Liver (tissue), 9 donors: Measurements from ENCODE around the gene CDPF1. TPM values are rescaled to one million over a fixed set of nuclear protein-coding genes. Genes with fewer than 3 reads are reported as not detected.

Experiments
- DNase-seq: peaks from one replicate; pipeline ENCODE4 v3.0.0-alpha.2; 2017; ENCODE audit warnings: low spot score
- H3K27ac ChIP-seq, 2 donors: one replicate each; pipeline ENCODE4 v1.7.0; 2013; ENCODE audit warnings: inconsistent platforms in 2 of 2, low read length in 2 of 2, control low read depth in 1 of 2, low read depth in 1 of 2, mild to moderate bottlenecking in 1 of 2
- H3K27me3 ChIP-seq, 4 donors: one replicate each; pipeline versions ENCODE4 v1.6.1 to v1.7.0; 2013; ENCODE audit warnings: low read length in 3 of 4, inconsistent platforms in 1 of 4, mild to moderate bottlenecking in 1 of 4, moderate library complexity in 1 of 4; ENCODE audit not compliant: control insufficient read depth in 4 of 4, insufficient read depth in 4 of 4
- H3K36me3 ChIP-seq, 4 donors: one replicate each; pipeline versions ENCODE4 v1.6.1 to v1.7.0; 2013; ENCODE audit warnings: low read length in 3 of 4, mild to moderate bottlenecking in 3 of 4, low read depth in 1 of 4, moderate library complexity in 1 of 4; ENCODE audit not compliant: control insufficient read depth in 4 of 4, insufficient read depth in 3 of 4
- H3K4me1 ChIP-seq, 4 donors: one replicate each; pipeline versions ENCODE4 v1.6.1 to v1.7.0; 2013; ENCODE audit warnings: low read length in 3 of 4, mild to moderate bottlenecking in 3 of 4, moderate library complexity in 1 of 4; ENCODE audit not compliant: control insufficient read depth in 4 of 4, insufficient read depth in 4 of 4
- H3K4me3 ChIP-seq, 3 donors: one replicate each; pipeline versions ENCODE4 v1.6.1 to v1.7.0; 2013; ENCODE audit warnings: low read length in 3 of 3, control low read depth in 1 of 3, low read depth in 1 of 3, mild to moderate bottlenecking in 1 of 3
- H3K9ac ChIP-seq, 2 donors: one replicate each; pipeline ENCODE4 v1.7.0; 2013; ENCODE audit warnings: low read length in 2 of 2, mild to moderate bottlenecking in 2 of 2, moderate library complexity in 2 of 2, control low read depth in 1 of 2, low read depth in 1 of 2
- H3K9me3 ChIP-seq, 4 donors: one replicate each; pipeline versions ENCODE4 v1.6.1 to v1.7.0; 2013; ENCODE audit warnings: low read length in 3 of 4; ENCODE audit not compliant: control insufficient read depth in 4 of 4
- EGR1 ChIP-seq, 2 donors: IDR thresholded peaks; 2 replicates each; pipeline ENCODE4 v1.6.1; 2016 to 2018; ENCODE audit warnings: antibody characterized with exemption in 2 of 2, low read depth in 2 of 2
- FOXA1 ChIP-seq: IDR thresholded peaks from 2 replicates; pipeline ENCODE4 v1.6.1; 2016; ENCODE audit warnings: antibody characterized with exemption
- FOXA2 ChIP-seq: IDR thresholded peaks from 2 replicates; pipeline ENCODE4 v1.6.1; 2016; ENCODE audit warnings: antibody characterized with exemption
- GABPA ChIP-seq, 2 donors: IDR thresholded peaks in 1 of 2; conservative IDR thresholded peaks in 1 of 2; 2 replicates each; pipeline ENCODE4 v1.6.1; 2016; ENCODE audit warnings: antibody characterized with exemption in 2 of 2, mild to moderate bottlenecking in 1 of 2, moderate library complexity in 1 of 2
- HNF4A ChIP-seq, 2 donors: conservative IDR thresholded peaks; 2 replicates each; pipeline ENCODE4 v1.6.1; 2016; ENCODE audit warnings: antibody characterized with exemption in 2 of 2, mild to moderate bottlenecking in 2 of 2
- HNF4G ChIP-seq: IDR thresholded peaks from 2 replicates; pipeline ENCODE4 v1.6.1; 2016; ENCODE audit warnings: antibody characterized with exemption
- JUND ChIP-seq, 2 donors: IDR thresholded peaks; 2 replicates each; pipeline ENCODE4 v1.6.1; 2016; ENCODE audit warnings: antibody characterized with exemption in 2 of 2
- NR2F2 ChIP-seq: IDR thresholded peaks from 2 replicates; pipeline ENCODE4 v1.6.1; 2016; ENCODE audit warnings: antibody characterized with exemption
- RXRA ChIP-seq, 2 donors: IDR thresholded peaks; 2 replicates each; pipeline ENCODE4 v1.6.1; 2017 to 2018; ENCODE audit warnings: antibody characterized with exemption in 2 of 2, mild to moderate bottlenecking in 1 of 2
- SP1 ChIP-seq: IDR thresholded peaks from 2 replicates; pipeline ENCODE4 v1.6.1; 2018; ENCODE audit warnings: antibody characterized with exemption, mild to moderate bottlenecking
- TAF1 ChIP-seq: conservative IDR thresholded peaks from 2 replicates; pipeline ENCODE4 v1.6.1; 2016; ENCODE audit warnings: antibody characterized with exemption, mild to moderate bottlenecking
- WGBS: extraction: QIAGEN DNeasy Blood & Tissue Kit; methylation state at CpG from one replicate; pipeline ENCODE4 v1.1.7; 2013; 5-methylcytosine and 5-hydroxymethylcytosine counted together
- polyA plus RNA-seq, 2 donors: library from polyadenylated mRNA; stranded (reverse) in 1 of 2; unstranded in 1 of 2; fragments of 200-250 nt in 1 of 2; fragments of >200 nt in 1 of 2; fragmentation: Nextera tagmentation in 1 of 2; extraction: Ambion mirVana in 1 of 2; gene quantifications; one replicate each; pipeline versions ENCODE4 v1.2.1 to v1.2.3, GENCODE V29; 2013 to 2015
- total RNA-seq, 2 donors: library from RNA; depleted of rRNA; stranded (reverse); fragments of >200 nt; gene quantifications; one replicate each; pipeline ENCODE4 v1.2.3, GENCODE V29; 2014
- TF ChIP-seq, protein P1 (sequence below): fragments of 150-350 bp; IDR thresholded peaks from 2 replicates; pipeline ENCODE4 v1.5.1; 2017; ENCODE audit warnings: improper control_type of control experiment, low read depth, low read length; ENCODE audit not compliant: missing input control
- TF ChIP-seq, protein P2 (sequence below): IDR thresholded peaks from 2 replicates; pipeline ENCODE4 v1.6.1; 2016; ENCODE audit warnings: antibody characterized with exemption
- TF ChIP-seq, protein P3 (sequence below): IDR thresholded peaks from 2 replicates; pipeline ENCODE4 v1.6.1; 2016; ENCODE audit warnings: antibody characterized with exemption
- TF ChIP-seq, protein P4 (sequence below): IDR thresholded peaks from 2 replicates; pipeline ENCODE4 v1.6.1; 2016; ENCODE audit warnings: antibody characterized with exemption, mild to moderate bottlenecking
- TF ChIP-seq, protein P5 (sequence below): IDR thresholded peaks from 2 replicates; pipeline ENCODE4 v1.6.1; 2016; ENCODE audit warnings: antibody characterized with exemption
- donor health status: healthy.
- donor health status: healthy.
- donor health status: healthy.
- donor health status: healthy.
- donor health status: healthy.

Gene CDPF1
- total and polyA plus RNA-seq, 4 donors, result 3.9 to 6.6 (median 5.3) TPM

DNA sequence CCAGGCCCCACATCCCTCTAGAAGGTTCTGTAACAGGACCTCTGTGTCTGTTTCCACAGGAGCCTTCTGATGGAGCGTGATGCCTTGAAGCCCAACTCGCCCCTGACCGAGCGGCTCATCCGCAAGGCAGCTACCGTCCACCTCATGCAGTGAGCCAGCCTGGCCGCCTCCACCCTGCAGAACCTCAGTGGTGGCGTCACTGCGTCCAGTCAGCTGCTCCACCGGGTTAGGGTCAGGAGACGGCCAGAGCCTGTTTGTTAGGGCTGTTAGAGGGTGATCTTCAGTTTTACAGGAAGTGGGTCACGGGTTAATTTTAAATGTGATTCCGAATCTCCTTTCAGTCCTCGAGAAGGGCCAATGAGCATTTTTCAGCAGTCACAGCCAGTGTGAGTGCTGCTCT lies 42.6 kb upstream of the CDPF1 start:
- DNase-seq, result no peak
- peaks cover 19 to 55% (median 39%) of the 10 kb centered on the region in 4 donors for H3K36me3 ChIP-seq
- TF ChIP-seq JUND (IDR thresholded peaks at IDR 0.05) (no peak), SP1 (no peak), GABPA (IDR thresholded peaks at IDR 0.05 in 1 of 2, conservative IDR thresholded peaks at IDR 0.05 in 1 of 2) (no peak), RXRA (IDR thresholded peaks at IDR 0.05) (no peak), FOXA2 (no peak), HNF4G (no peak), TAF1 (no peak), HNF4A (conservative IDR thresholded peaks at IDR 0.05) (no peak), FOXA1 (no peak), NR2F2 (no peak), EGR1 (IDR thresholded peaks at IDR 0.05; ENCODE audit: low read depth in 2 of 2) (no peak)
- TF ChIP-seq, protein P1, sequence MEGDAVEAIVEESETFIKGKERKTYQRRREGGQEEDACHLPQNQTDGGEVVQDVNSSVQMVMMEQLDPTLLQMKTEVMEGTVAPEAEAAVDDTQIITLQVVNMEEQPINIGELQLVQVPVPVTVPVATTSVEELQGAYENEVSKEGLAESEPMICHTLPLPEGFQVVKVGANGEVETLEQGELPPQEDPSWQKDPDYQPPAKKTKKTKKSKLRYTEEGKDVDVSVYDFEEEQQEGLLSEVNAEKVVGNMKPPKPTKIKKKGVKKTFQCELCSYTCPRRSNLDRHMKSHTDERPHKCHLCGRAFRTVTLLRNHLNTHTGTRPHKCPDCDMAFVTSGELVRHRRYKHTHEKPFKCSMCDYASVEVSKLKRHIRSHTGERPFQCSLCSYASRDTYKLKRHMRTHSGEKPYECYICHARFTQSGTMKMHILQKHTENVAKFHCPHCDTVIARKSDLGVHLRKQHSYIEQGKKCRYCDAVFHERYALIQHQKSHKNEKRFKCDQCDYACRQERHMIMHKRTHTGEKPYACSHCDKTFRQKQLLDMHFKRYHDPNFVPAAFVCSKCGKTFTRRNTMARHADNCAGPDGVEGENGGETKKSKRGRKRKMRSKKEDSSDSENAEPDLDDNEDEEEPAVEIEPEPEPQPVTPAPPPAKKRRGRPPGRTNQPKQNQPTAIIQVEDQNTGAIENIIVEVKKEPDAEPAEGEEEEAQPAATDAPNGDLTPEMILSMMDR, result no peak
- TF ChIP-seq, protein P2, sequence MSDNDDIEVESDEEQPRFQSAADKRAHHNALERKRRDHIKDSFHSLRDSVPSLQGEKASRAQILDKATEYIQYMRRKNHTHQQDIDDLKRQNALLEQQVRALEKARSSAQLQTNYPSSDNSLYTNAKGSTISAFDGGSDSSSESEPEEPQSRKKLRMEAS, result no peak
- TF ChIP-seq, protein P3, sequence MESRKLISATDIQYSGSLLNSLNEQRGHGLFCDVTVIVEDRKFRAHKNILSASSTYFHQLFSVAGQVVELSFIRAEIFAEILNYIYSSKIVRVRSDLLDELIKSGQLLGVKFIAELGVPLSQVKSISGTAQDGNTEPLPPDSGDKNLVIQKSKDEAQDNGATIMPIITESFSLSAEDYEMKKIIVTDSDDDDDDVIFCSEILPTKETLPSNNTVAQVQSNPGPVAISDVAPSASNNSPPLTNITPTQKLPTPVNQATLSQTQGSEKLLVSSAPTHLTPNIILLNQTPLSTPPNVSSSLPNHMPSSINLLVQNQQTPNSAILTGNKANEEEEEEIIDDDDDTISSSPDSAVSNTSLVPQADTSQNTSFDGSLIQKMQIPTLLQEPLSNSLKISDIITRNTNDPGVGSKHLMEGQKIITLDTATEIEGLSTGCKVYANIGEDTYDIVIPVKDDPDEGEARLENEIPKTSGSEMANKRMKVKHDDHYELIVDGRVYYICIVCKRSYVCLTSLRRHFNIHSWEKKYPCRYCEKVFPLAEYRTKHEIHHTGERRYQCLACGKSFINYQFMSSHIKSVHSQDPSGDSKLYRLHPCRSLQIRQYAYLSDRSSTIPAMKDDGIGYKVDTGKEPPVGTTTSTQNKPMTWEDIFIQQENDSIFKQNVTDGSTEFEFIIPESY, result no peak
- TF ChIP-seq, protein P4, sequence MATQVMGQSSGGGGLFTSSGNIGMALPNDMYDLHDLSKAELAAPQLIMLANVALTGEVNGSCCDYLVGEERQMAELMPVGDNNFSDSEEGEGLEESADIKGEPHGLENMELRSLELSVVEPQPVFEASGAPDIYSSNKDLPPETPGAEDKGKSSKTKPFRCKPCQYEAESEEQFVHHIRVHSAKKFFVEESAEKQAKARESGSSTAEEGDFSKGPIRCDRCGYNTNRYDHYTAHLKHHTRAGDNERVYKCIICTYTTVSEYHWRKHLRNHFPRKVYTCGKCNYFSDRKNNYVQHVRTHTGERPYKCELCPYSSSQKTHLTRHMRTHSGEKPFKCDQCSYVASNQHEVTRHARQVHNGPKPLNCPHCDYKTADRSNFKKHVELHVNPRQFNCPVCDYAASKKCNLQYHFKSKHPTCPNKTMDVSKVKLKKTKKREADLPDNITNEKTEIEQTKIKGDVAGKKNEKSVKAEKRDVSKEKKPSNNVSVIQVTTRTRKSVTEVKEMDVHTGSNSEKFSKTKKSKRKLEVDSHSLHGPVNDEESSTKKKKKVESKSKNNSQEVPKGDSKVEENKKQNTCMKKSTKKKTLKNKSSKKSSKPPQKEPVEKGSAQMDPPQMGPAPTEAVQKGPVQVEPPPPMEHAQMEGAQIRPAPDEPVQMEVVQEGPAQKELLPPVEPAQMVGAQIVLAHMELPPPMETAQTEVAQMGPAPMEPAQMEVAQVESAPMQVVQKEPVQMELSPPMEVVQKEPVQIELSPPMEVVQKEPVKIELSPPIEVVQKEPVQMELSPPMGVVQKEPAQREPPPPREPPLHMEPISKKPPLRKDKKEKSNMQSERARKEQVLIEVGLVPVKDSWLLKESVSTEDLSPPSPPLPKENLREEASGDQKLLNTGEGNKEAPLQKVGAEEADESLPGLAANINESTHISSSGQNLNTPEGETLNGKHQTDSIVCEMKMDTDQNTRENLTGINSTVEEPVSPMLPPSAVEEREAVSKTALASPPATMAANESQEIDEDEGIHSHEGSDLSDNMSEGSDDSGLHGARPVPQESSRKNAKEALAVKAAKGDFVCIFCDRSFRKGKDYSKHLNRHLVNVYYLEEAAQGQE, result no peak
- TF ChIP-seq, protein P5, sequence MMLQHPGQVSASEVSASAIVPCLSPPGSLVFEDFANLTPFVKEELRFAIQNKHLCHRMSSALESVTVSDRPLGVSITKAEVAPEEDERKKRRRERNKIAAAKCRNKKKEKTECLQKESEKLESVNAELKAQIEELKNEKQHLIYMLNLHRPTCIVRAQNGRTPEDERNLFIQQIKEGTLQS, result no peak

DNA sequence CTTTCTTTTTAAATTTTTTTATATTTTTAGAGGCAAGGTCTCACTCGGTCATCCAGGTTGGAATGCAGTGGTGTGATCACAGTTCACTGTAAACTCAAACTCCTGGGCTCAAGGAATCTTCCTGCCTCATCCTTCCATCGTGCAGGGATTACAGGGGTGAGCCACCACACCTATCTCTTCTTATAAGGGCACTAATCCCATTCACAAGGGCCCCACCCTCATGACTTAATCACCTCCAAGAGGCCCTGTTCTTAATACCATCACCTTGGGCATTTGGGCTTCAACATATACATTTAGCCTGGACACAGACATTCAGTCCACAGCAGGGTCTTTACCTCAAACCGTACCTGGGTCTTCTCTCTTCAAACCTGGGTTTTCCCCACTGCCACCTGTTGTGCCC lies 42.1 kb upstream of the CDPF1 start:
- H3K27ac ChIP-seq, result no peak overlapping the region
- DNase-seq, result no peak
- H3K4me3 ChIP-seq, result no peak overlapping the region
- H3K36me3 ChIP-seq, result peaks cover 23 to 60% (median 44%) of the 10 kb centered on the region in 4 donors
- H3K27me3 ChIP-seq, result no peaks in the 10 kb centered on the region
- TF ChIP-seq, protein P4, result no peak
- TF ChIP-seq TAF1 (no peak), NR2F2 (no peak), RXRA (IDR thresholded peaks at IDR 0.05) (no peak), HNF4A (conservative IDR thresholded peaks at IDR 0.05) (no peak), JUND (IDR thresholded peaks at IDR 0.05) (no peak), HNF4G (no peak), FOXA1 (no peak), GABPA (IDR thresholded peaks at IDR 0.05 in 1 of 2, conservative IDR thresholded peaks at IDR 0.05 in 1 of 2) (no peak), SP1 (no peak)
- TF ChIP-seq, protein P3, result no peak
- no peak overlapping the region for H3K9ac ChIP-seq
- no peaks in the 10 kb centered on the region for H3K9me3 ChIP-seq
- 98% methylated on average over 3 of the region's 3 CpGs for WGBS
- H3K4me1 ChIP-seq, result peaks cover 6 to 26% (median 14%) of the 10 kb centered on the region in 4 donors

More for the DNA sequence above, 42.6 kb upstream of the CDPF1 start:
- Histone ChIP-seq H3K4me1 (peaks cover 7 to 31% (median 18%) of the 10 kb centered on the region in 4 donors), H3K27me3 (no peaks in the 10 kb centered on the region), H3K9ac (no peak overlapping the region), H3K4me3 (no peak overlapping the region), H3K27ac (peak overlapping the region in 1 of 2 donors; percentile 26), H3K9me3 (no peaks in the 10 kb centered on the region)
- 88% methylated on average over 14 of the region's 14 CpGs for WGBS
